Measurements from ENCODE around the gene SRPK3. TPM values are rescaled to one million over a fixed set of nuclear protein-coding genes. Genes with fewer than 3 reads are reported as not detected.

The SRPK3 gene
- total RNA-seq, 2 experiments from 2014 or later: not detected

- ATAC-seq (ENCODE audit: poor library complexity) (no peak), DNase-seq (no peak)
- H3K27me3 ChIP-seq (ENCODE audit: control insufficient read depth in 1 of 2, insufficient read depth in 2 of 2, low read length in 2 of 2): peaks cover 0 to 4% of the 10 kb centered on the region in 2 experiments
- Mint-ChIP-seq H3K4me1 (ENCODE audit: low read depth) (peaks cover 5% of the 10 kb centered on the region), H3K4me3 (no peak overlapping the region), H3K27me3 (peaks cover 5% of the 10 kb centered on the region), H3K36me3 (ENCODE audit: low read depth) (no peaks in the 10 kb centered on the region), H3K9me3 (no peaks in the 10 kb centered on the region), H3K27ac (no peak overlapping the region)
- H3K27ac ChIP-seq (ENCODE audit: low read depth in 1 of 2, low read length in 2 of 2): no peak overlapping the region
- no peaks in the 10 kb centered on the region for H3K36me3 ChIP-seq (ENCODE audit: insufficient read depth, low read length)
- TF ChIP-seq, protein P1, sequence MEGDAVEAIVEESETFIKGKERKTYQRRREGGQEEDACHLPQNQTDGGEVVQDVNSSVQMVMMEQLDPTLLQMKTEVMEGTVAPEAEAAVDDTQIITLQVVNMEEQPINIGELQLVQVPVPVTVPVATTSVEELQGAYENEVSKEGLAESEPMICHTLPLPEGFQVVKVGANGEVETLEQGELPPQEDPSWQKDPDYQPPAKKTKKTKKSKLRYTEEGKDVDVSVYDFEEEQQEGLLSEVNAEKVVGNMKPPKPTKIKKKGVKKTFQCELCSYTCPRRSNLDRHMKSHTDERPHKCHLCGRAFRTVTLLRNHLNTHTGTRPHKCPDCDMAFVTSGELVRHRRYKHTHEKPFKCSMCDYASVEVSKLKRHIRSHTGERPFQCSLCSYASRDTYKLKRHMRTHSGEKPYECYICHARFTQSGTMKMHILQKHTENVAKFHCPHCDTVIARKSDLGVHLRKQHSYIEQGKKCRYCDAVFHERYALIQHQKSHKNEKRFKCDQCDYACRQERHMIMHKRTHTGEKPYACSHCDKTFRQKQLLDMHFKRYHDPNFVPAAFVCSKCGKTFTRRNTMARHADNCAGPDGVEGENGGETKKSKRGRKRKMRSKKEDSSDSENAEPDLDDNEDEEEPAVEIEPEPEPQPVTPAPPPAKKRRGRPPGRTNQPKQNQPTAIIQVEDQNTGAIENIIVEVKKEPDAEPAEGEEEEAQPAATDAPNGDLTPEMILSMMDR (IDR thresholded peaks at IDR 0.05): no peak
- intact Hi-C loops (cut with DNase I, micrococcal nuclease): no loop called here
- H3K4me3 ChIP-seq (ENCODE audit: low read length): no peak overlapping the region
- POLR2A ChIA-PET: no interaction called here
- H3K4me1 ChIP-seq (ENCODE audit: insufficient read depth, low read length): no peaks in the 10 kb centered on the region
- CTCF ChIA-PET: no interaction called here
- peaks cover 0 to 6% of the 10 kb centered on the region in 2 experiments for H3K9me3 ChIP-seq (ENCODE audit: control insufficient read depth in 1 of 2, insufficient read depth in 1 of 2, low read length in 2 of 2)
Observed at GRCh38 chrX:153776120-153776599, 4.7 kb upstream of the SRPK3 start.

GRCh38 chrX:153776611-153777045 lies 4.2 kb upstream of the SRPK3 start:
- Histone ChIP-seq H3K27ac (ENCODE audit: low read depth in 1 of 2, low read length in 2 of 2) (no peak overlapping the region), H3K36me3 (ENCODE audit: insufficient read depth, low read length) (no peaks in the 10 kb centered on the region), H3K4me1 (ENCODE audit: insufficient read depth, low read length) (no peaks in the 10 kb centered on the region), H3K27me3 (ENCODE audit: control insufficient read depth in 1 of 2, insufficient read depth in 2 of 2, low read length in 2 of 2) (peaks cover 0 to 4% of the 10 kb centered on the region in 2 experiments), H3K9me3 (ENCODE audit: control insufficient read depth in 1 of 2, insufficient read depth in 1 of 2, low read length in 2 of 2) (peaks cover 0 to 6% of the 10 kb centered on the region in 2 experiments), H3K4me3 (ENCODE audit: low read length) (no peak overlapping the region)
- Mint-ChIP-seq H3K27me3 (peaks cover 5% of the 10 kb centered on the region), H3K36me3 (ENCODE audit: low read depth) (no peaks in the 10 kb centered on the region), H3K4me3 (no peak overlapping the region), H3K4me1 (ENCODE audit: low read depth) (peaks cover 5% of the 10 kb centered on the region), H3K27ac (no peak overlapping the region), H3K9me3 (no peaks in the 10 kb centered on the region)
- intact Hi-C loops (cut with DNase I, micrococcal nuclease): no loop called here
- ChIA-PET POLR2A (no interaction called here), CTCF (no interaction called here)
- no peak for DNase-seq
- TF ChIP-seq, protein P1 (IDR thresholded peaks at IDR 0.05): no peak
- ATAC-seq (ENCODE audit: poor library complexity): no peak

GRCh38 chrX:153777261-153778090 lies 3.4 kb upstream of the SRPK3 start:
- Mint-ChIP-seq H3K36me3 (ENCODE audit: low read depth) (no peaks in the 10 kb centered on the region), H3K9me3 (no peaks in the 10 kb centered on the region), H3K4me1 (ENCODE audit: low read depth) (peaks cover 5% of the 10 kb centered on the region), H3K4me3 (no peak overlapping the region), H3K27me3 (peaks cover 5% of the 10 kb centered on the region), H3K27ac (no peak overlapping the region)
- no peak overlapping the region for H3K4me3 ChIP-seq (ENCODE audit: low read length)
- POLR2A ChIA-PET: no interaction called here
- H3K27me3 ChIP-seq (ENCODE audit: control insufficient read depth in 1 of 2, insufficient read depth in 2 of 2, low read length in 2 of 2): peaks cover 0 to 4% of the 10 kb centered on the region in 2 experiments
- CTCF ChIA-PET: no interaction called here
- DNase-seq (no peak), ATAC-seq (ENCODE audit: poor library complexity) (no peak)
- intact Hi-C loops (cut with DNase I, micrococcal nuclease): no loop called here
- H3K36me3 ChIP-seq (ENCODE audit: insufficient read depth, low read length): no peaks in the 10 kb centered on the region
- no peaks in the 10 kb centered on the region for H3K4me1 ChIP-seq (ENCODE audit: insufficient read depth, low read length)
- TF ChIP-seq, protein P1 (IDR thresholded peaks at IDR 0.05): no peak
- peaks cover 0 to 6% of the 10 kb centered on the region in 2 experiments for H3K9me3 ChIP-seq (ENCODE audit: control insufficient read depth in 1 of 2, insufficient read depth in 1 of 2, low read length in 2 of 2)
- H3K27ac ChIP-seq (ENCODE audit: low read depth in 1 of 2, low read length in 2 of 2): no peak overlapping the region

Data from CD4-positive, alpha-beta T cell (primary cell).